ENCODE data around the gene KLHL21. TPM values are rescaled to one million over a fixed set of nuclear protein-coding genes. Genes with fewer than 3 reads are reported as not detected.

The KLHL21 gene
- total RNA-seq, 1 donor from 2014 or later, result 42.3 TPM

GRCh38 chr1:6622396-6623152, 19.9 kb upstream of the KLHL21 start:
- no peak overlapping the region for H3K4me3 Mint-ChIP-seq (ENCODE audit: unreplicated experiment)

GRCh38 chr1:6621429-6622391, 19.0 kb upstream of the KLHL21 start:
- Histone ChIP-seq H3K36me3 (ENCODE audit: insufficient read depth, low read length) (peaks cover 19% of the 10 kb centered on the region), H3K4me3 (ENCODE audit: insufficient read depth, low read depth, low read length) (no peak overlapping the region), H3K4me1 (ENCODE audit: insufficient read depth, low read length) (peaks cover 10% of the 10 kb centered on the region), H3K79me2 (ENCODE audit: insufficient read depth, low read length) (peaks cover 79% of the 10 kb centered on the region), H3K27ac (ENCODE audit: low read depth, low read length) (no peak overlapping the region), H3K27me3 (ENCODE audit: insufficient read depth, low read length) (no peaks in the 10 kb centered on the region), H3K9me3 (ENCODE audit: insufficient read depth, low read depth, low read length) (no peaks in the 10 kb centered on the region), H3K9ac (ENCODE audit: low read length) (no peak overlapping the region), H3K4me2 (ENCODE audit: low read length) (no peak overlapping the region), H2AFZ (ENCODE audit: low read depth, low read length) (no peak overlapping the region), H4K20me1 (ENCODE audit: insufficient read depth, low read length) (peaks cover 85% of the 10 kb centered on the region)
- H3K4me3 Mint-ChIP-seq (ENCODE audit: unreplicated experiment), result no peak overlapping the region
- no peak for TF ChIP-seq EZH2 (IDR thresholded peaks at IDR 0.05; ENCODE audit: insufficient read depth, low read length)
- TF ChIP-seq CTCF (IDR thresholded peaks at IDR 0.05; ENCODE audit: insufficient read depth, low read depth, low read length), result no peak
- DNase-seq (ENCODE audit: low read depth) (no peak), FAIRE-seq (no peak)
- peaks cover 4% of the 10 kb centered on the region for H3K4me1 Mint-ChIP-seq (ENCODE audit: low read depth, unreplicated experiment)
- H3K27me3 Mint-ChIP-seq (ENCODE audit: low read depth, unreplicated experiment), result no peaks in the 10 kb centered on the region
- peaks cover 18% of the 10 kb centered on the region for H3K36me3 Mint-ChIP-seq (ENCODE audit: low read depth, unreplicated experiment)
- H3K9me3 Mint-ChIP-seq (ENCODE audit: unreplicated experiment), result no peaks in the 10 kb centered on the region
- H3K27ac Mint-ChIP-seq (ENCODE audit: unreplicated experiment), result no peak overlapping the region

More at GRCh38 chr1:6622396-6623152, 19.9 kb upstream of the KLHL21 start:
- peaks cover 4% of the 10 kb centered on the region for H3K4me1 Mint-ChIP-seq (ENCODE audit: low read depth, unreplicated experiment)
- FAIRE-seq (no peak), DNase-seq (ENCODE audit: low read depth) (no peak)
- Histone ChIP-seq H3K27me3 (ENCODE audit: insufficient read depth, low read length) (no peaks in the 10 kb centered on the region), H3K27ac (ENCODE audit: low read depth, low read length) (no peak overlapping the region), H3K9me3 (ENCODE audit: insufficient read depth, low read depth, low read length) (no peaks in the 10 kb centered on the region), H3K4me2 (ENCODE audit: low read length) (no peak overlapping the region), H3K4me1 (ENCODE audit: insufficient read depth, low read length) (peaks cover 10% of the 10 kb centered on the region), H3K36me3 (ENCODE audit: insufficient read depth, low read length) (peaks cover 21% of the 10 kb centered on the region), H3K79me2 (ENCODE audit: insufficient read depth, low read length) (peaks cover 79% of the 10 kb centered on the region), H4K20me1 (ENCODE audit: insufficient read depth, low read length) (peaks cover 81% of the 10 kb centered on the region), H2AFZ (ENCODE audit: low read depth, low read length) (no peak overlapping the region), H3K9ac (ENCODE audit: low read length) (no peak overlapping the region), H3K4me3 (ENCODE audit: insufficient read depth, low read depth, low read length) (no peak overlapping the region)
- TF ChIP-seq CTCF (IDR thresholded peaks at IDR 0.05; ENCODE audit: insufficient read depth, low read depth, low read length), result no peak
- TF ChIP-seq EZH2 (IDR thresholded peaks at IDR 0.05; ENCODE audit: insufficient read depth, low read length), result no peak
- peaks cover 16% of the 10 kb centered on the region for H3K36me3 Mint-ChIP-seq (ENCODE audit: low read depth, unreplicated experiment)
- no peaks in the 10 kb centered on the region for H3K9me3 Mint-ChIP-seq (ENCODE audit: unreplicated experiment)
- H3K27me3 Mint-ChIP-seq (ENCODE audit: low read depth, unreplicated experiment), result no peaks in the 10 kb centered on the region
- no peak overlapping the region for H3K27ac Mint-ChIP-seq (ENCODE audit: unreplicated experiment)

All from astrocyte (in vitro differentiated cells and primary cell).